Measurements from ENCODE around the gene ANAPC4.

The ANAPC4 gene

GRCh38 chr4:25397305-25397704 lies 20.2 kb downstream of the ANAPC4 start:
- TF ChIP-seq SIN3A (IDR thresholded peaks at IDR 0.05; ENCODE audit: borderline replicate concordance, insufficient read depth, low read length) = no peak
- no peak for TF ChIP-seq TAF1 (IDR thresholded peaks at IDR 0.05; ENCODE audit: borderline replicate concordance, insufficient read depth, low read length)
- no peak for TF ChIP-seq REST (IDR thresholded peaks at IDR 0.05; ENCODE audit: insufficient read depth in 1 of 2, low read depth in 2 of 2, low read length in 2 of 2)
- no peak for TF ChIP-seq FOXP2 (optimal IDR thresholded peaks at IDR 0.05; ENCODE audit: borderline replicate concordance, extremely low read depth, extremely low read length, insufficient read depth)
- TF ChIP-seq POLR2AphosphoS5 (IDR thresholded peaks at IDR 0.05; ENCODE audit: low read depth, low read length) = no peak

- no peak for TF ChIP-seq SIN3A (IDR thresholded peaks at IDR 0.05; ENCODE audit: borderline replicate concordance, insufficient read depth, low read length)
- peak; percentile 27 to 81; a peak in 2 of 4 replicates for TF ChIP-seq REST (IDR thresholded peaks at IDR 0.05; ENCODE audit: insufficient read depth in 1 of 2, low read depth in 2 of 2, low read length in 2 of 2)
These were observed 22.4 kb downstream of the ANAPC4 start for GRCh38 chr4:25399510-25399909.

DNA sequence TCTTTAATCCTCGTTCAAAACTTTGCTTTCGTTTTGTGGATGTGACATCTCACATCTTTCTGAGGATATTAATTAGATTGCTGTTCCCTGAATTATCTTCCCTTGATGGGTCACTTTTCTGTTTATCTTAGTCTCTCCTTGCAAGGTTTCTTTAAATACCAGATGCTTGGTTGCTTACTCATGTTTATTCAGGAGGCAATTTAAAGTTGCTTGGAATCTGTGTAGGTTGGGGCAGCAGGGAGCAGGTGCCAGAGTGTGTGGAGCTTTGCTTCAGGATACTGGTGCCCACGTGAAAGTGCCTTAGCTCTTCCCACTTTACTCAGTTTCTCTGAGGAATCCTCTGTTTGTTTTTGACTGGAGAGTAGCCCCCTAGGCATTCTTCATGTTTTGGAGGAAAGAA lies 24.0 kb downstream of the ANAPC4 start:
- TF ChIP-seq TAF1 (IDR thresholded peaks at IDR 0.05; ENCODE audit: borderline replicate concordance, insufficient read depth, low read length) (no peak), FOXP2 (optimal IDR thresholded peaks at IDR 0.05; ENCODE audit: borderline replicate concordance, extremely low read depth, extremely low read length, insufficient read depth) (no peak), SIN3A (IDR thresholded peaks at IDR 0.05; ENCODE audit: borderline replicate concordance, insufficient read depth, low read length) (no peak), REST (IDR thresholded peaks at IDR 0.05; ENCODE audit: insufficient read depth in 1 of 2, low read depth in 2 of 2, low read length in 2 of 2) (no peak), POLR2AphosphoS5 (IDR thresholded peaks at IDR 0.05; ENCODE audit: low read depth, low read length) (no peak)

DNA sequence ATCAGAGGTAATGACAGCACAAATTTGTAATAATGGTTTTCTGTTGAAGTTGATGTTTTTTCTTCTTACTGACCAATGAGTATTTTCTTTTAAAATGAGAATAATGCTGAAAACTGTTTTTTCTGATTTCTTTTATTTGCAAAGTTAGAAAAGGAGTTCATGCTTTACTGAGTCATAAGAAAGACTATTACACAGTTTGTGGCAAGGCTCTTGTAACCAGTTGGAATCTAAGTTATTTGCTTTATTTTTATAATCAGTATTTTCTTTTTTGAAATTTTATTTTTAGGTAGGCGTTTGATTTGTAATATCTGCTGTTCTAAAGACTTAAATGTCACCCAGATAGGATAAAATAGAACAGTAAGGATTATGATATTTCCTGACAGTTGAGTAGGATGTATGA lies 25.5 kb downstream of the ANAPC4 start:
- TF ChIP-seq FOXP2 (optimal IDR thresholded peaks at IDR 0.05; ENCODE audit: borderline replicate concordance, extremely low read depth, extremely low read length, insufficient read depth) = no peak
- no peak for TF ChIP-seq SIN3A (IDR thresholded peaks at IDR 0.05; ENCODE audit: borderline replicate concordance, insufficient read depth, low read length)
- no peak for TF ChIP-seq TAF1 (IDR thresholded peaks at IDR 0.05; ENCODE audit: borderline replicate concordance, insufficient read depth, low read length)
- no peak for TF ChIP-seq POLR2AphosphoS5 (IDR thresholded peaks at IDR 0.05; ENCODE audit: low read depth, low read length)
- no peak for TF ChIP-seq REST (IDR thresholded peaks at IDR 0.05; ENCODE audit: insufficient read depth in 1 of 2, low read depth in 2 of 2, low read length in 2 of 2)

- TF ChIP-seq TAF1 (IDR thresholded peaks at IDR 0.05; ENCODE audit: borderline replicate concordance, insufficient read depth, low read length) (no peak), SIN3A (IDR thresholded peaks at IDR 0.05; ENCODE audit: borderline replicate concordance, insufficient read depth, low read length) (no peak), REST (IDR thresholded peaks at IDR 0.05; ENCODE audit: insufficient read depth in 1 of 2, low read depth in 2 of 2, low read length in 2 of 2) (no peak), FOXP2 (optimal IDR thresholded peaks at IDR 0.05; ENCODE audit: borderline replicate concordance, extremely low read depth, extremely low read length, insufficient read depth) (no peak), POLR2AphosphoS5 (IDR thresholded peaks at IDR 0.05; ENCODE audit: low read depth, low read length) (no peak)
These were observed 26.6 kb downstream of the ANAPC4 start for GRCh38 chr4:25403699-25404098.
